Measurements from ENCODE around the gene MATK.
A peak's percentile ranks its signal among the peaks of the same experiment; 100 is the strongest.
"Not testable (repeated sequence)": the region's sequence is repeated elsewhere in the genome, so short reads cannot be mapped to it uniquely, and the experiment has no call there.

MATK gene

GRCh38 chr19:3785938-3786824, at the start of gene MATK:
Gene MATK, minus strand, starts transcription at chr19:3786381. Its CDS starts 1,246 bp downstream, at chr19:3785135.
- DNase-seq (ENCODE audit: low spot score): no peak

- DNase-seq (ENCODE audit: low spot score): no peak
These were observed 48.9 kb upstream of the MATK start for GRCh38 chr19:3835055-3835435.

- DNase-seq (ENCODE audit: low spot score): no peak
These were observed 48.3 kb upstream of the MATK start for GRCh38 chr19:3834349-3835054.

- no peak for DNase-seq (ENCODE audit: low spot score)
These were observed 47.6 kb upstream of the MATK start for GRCh38 chr19:3833578-3834348.

GRCh38 chr19:3832001-3832400, 45.8 kb upstream of the MATK start:
- DNase-seq (ENCODE audit: low spot score): no peak

- DNase-seq (ENCODE audit: low spot score): no peak
These were observed 45.4 kb upstream of the MATK start for GRCh38 chr19:3831601-3832000.

GRCh38 chr19:3830621-3831589, 44.7 kb upstream of the MATK start:
- no peak for DNase-seq (ENCODE audit: low spot score)

GRCh38 chr19:3827306-3827705, 41.1 kb upstream of the MATK start:
- DNase-seq (ENCODE audit: low spot score): no peak

GRCh38 chr19:3826163-3826562, 40.0 kb upstream of the MATK start:
- no peak for DNase-seq (ENCODE audit: low spot score)

GRCh38 chr19:3825286-3825956, 39.2 kb upstream of the MATK start:
- DNase-seq (ENCODE audit: low spot score): no peak

- DNase-seq (ENCODE audit: low spot score): no peak
These were observed 37.2 kb upstream of the MATK start for GRCh38 chr19:3823350-3823713.

- no peak for DNase-seq (ENCODE audit: low spot score)
These were observed 36.6 kb upstream of the MATK start for GRCh38 chr19:3822683-3823349.

GRCh38 chr19:3821857-3822364, 35.7 kb upstream of the MATK start:
- DNase-seq (ENCODE audit: low spot score): peak; percentile 64

- no peak for DNase-seq (ENCODE audit: low spot score)
These were observed 35.0 kb upstream of the MATK start for GRCh38 chr19:3821156-3821555.

GRCh38 chr19:3819989-3820388, 33.8 kb upstream of the MATK start:
- DNase-seq (ENCODE audit: low spot score): no peak

- DNase-seq (ENCODE audit: low spot score): no peak
These were observed 32.7 kb upstream of the MATK start for GRCh38 chr19:3818918-3819317.

GRCh38 chr19:3818466-3818865, 32.3 kb upstream of the MATK start:
- DNase-seq (ENCODE audit: low spot score): no peak

GRCh38 chr19:3817761-3818160, 31.6 kb upstream of the MATK start:
- DNase-seq (ENCODE audit: low spot score): no peak

GRCh38 chr19:3816566-3817218, 30.5 kb upstream of the MATK start:
- DNase-seq (ENCODE audit: low spot score): no peak

GRCh38 chr19:3816148-3816547, 30.0 kb upstream of the MATK start:
- not testable (repeated sequence) for DNase-seq (ENCODE audit: low spot score)

Data from NAMALWA (cell line).